OCI-LY3 (cell line): ENCODE results near the gene TULP4.

Source experiments
- EZH2phosphoT487 ChIP-seq: fragments of 200-600 bp; shearing (Covaris generic); IDR thresholded peaks from 2 replicates; pipeline ENCODE4 v1.6.1; 2018; ENCODE audit warnings: antibody characterized with exemption, mixed run types, low read depth
- TF ChIP-seq, protein P1 (sequence below): fragments of 200-600, 300-600 bp; sonication (generic); IDR thresholded peaks from 2 replicates; pipeline ENCODE4 v1.5.1; 2014; ENCODE audit warnings: antibody characterized with exemption, low read length, low read depth

DNA sequence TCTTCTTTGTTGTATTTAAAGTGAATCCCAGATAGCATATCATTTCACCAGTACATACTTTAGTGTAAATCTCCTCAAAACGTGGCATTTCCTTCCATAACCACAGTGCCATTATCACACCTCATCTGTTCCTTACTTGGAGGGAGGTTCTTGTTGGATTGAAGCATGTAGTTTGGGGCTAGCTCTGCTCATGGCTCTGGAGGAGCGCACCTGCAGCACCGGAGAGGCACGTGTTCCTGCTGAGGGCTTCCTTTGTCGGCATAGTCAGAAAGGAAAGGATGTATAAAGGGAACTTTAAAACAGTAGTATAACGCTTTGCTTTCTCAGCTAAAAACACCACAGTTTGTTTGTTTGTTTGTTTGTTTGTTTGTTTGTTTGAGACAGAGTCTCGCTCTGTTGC lies 126.0 kb downstream of the TULP4 start:
- TF ChIP-seq, protein P1, sequence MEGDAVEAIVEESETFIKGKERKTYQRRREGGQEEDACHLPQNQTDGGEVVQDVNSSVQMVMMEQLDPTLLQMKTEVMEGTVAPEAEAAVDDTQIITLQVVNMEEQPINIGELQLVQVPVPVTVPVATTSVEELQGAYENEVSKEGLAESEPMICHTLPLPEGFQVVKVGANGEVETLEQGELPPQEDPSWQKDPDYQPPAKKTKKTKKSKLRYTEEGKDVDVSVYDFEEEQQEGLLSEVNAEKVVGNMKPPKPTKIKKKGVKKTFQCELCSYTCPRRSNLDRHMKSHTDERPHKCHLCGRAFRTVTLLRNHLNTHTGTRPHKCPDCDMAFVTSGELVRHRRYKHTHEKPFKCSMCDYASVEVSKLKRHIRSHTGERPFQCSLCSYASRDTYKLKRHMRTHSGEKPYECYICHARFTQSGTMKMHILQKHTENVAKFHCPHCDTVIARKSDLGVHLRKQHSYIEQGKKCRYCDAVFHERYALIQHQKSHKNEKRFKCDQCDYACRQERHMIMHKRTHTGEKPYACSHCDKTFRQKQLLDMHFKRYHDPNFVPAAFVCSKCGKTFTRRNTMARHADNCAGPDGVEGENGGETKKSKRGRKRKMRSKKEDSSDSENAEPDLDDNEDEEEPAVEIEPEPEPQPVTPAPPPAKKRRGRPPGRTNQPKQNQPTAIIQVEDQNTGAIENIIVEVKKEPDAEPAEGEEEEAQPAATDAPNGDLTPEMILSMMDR = no peak
- no peak for TF ChIP-seq EZH2phosphoT487
